ENCODE data around the gene MSS51. TPM values are rescaled to one million over a fixed set of nuclear protein-coding genes. Genes with fewer than 3 reads are reported as not detected.

Gene MSS51
- polyA plus RNA-seq (ENCODE audit: low read depth in 6 of 6): under 1 TPM in 4 of 6 donors, not detected in 2; 0.23 to 0.44 (median 0.33) TPM

DNA sequence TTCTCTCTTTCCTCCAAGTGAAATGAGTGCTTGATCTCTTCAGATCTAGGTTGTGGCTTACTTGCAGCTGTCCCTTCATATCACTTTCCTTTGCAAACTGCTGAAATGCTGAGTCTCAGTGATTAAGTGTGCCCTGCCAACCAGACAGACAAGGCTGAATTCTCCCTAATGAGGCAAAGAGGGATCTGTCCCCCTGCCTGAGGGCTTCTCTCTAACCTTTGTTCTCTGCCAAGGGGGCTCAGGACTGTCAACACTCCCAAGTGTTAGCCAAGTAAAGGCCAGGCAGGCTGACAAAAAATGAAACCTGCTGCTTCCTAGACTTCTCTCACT is at the start of gene MSS51:
MSS51 (minus strand) TSS at position 24 of the 330 bp plus-strand sequence. CDS start 5,277 bp downstream, outside the sequence.
- H3K36me3 Mint-ChIP-seq: peaks cover 0 to 10% of the 10 kb centered on the region in 2 donors
- H3K4me3 Mint-ChIP-seq: peak within 1 kb of the TSS in 1 of 8 donors; percentile 37
- H3K27me3 Mint-ChIP-seq: no peaks in the 10 kb centered on the region
- peak within 1 kb of the TSS in 3 of 6 donors; percentile 29 to 74 (median 57) for H3K27ac Mint-ChIP-seq
- no peaks in the 10 kb centered on the region for H3K4me1 Mint-ChIP-seq
- DNase-seq (no peak), ATAC-seq (ENCODE audit: low read depth in 2 of 2) (no peak)
- no peaks in the 10 kb centered on the region for H3K9me3 Mint-ChIP-seq

DNA sequence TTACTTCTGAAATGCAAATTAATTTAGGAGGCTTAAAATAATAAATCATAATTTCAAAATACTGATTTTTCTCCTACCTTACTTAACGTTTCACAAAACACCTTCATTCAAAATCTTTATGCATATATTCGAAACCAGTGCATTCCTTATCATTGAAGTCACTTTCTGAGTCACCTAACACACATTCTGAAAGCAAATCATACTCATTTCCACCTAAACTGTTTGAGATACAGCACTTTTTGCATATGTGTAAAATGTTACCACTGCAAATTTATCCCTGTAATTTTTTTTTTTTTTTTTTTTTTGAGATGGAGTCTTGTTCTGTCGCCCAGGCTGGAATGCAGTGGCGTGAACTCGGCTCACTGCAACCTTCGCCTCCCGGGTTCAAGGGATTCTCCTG is 46.8 kb upstream of the MSS51 start:
- Mint-ChIP-seq H3K9me3 (no peaks in the 10 kb centered on the region), H3K4me3 (no peak overlapping the region), H3K36me3 (peaks cover 10 to 11% of the 10 kb centered on the region in 2 donors), H3K4me1 (peaks cover 0 to 9% (median 6%) of the 10 kb centered on the region in 3 donors), H3K27me3 (no peaks in the 10 kb centered on the region), H3K27ac (peak overlapping the region in 1 of 6 donors; percentile 43)
- no peak for ATAC-seq (ENCODE audit: low read depth in 2 of 2)
- DNase-seq: no peak

DNA sequence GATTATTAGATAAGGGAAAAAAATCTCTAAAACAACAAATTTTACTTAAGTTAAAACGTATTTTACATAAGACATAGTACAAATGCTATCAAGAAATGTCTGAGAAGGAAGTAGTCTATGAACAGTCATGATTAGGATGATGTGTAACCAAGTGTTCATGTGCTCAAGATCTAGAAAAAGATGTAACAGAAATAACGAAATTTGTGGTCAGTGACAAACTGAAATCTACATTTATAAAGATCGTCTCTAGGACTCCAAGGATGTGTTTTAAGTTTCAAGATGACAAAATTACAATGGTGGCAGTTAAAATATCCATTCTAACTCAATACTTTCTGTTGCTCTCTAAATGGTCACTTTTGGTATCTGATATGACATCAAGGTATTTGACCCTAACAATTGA is 45.3 kb upstream of the MSS51 start:
- ATAC-seq (ENCODE audit: low read depth in 2 of 2): no peak
- H3K4me3 Mint-ChIP-seq: no peak overlapping the region
- H3K36me3 Mint-ChIP-seq: peaks cover 11 to 16% of the 10 kb centered on the region in 2 donors

DNA sequence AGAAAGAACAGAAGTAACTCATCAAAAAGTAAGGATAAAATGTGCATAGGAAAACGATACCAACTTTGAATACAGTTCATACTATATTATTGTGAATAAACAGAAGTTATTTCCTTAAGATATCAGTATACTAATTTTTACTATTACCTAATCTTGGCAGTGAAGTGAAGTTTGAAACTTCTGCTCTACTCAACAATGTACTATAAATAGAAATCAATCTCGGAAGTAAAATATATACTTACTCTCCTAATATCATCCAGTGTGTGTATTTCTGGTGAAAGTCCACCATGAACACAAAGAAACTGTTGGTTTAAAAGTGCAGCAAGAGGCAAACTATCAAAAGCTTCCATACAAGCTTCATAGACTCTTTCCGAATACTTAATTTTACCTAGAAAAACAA is 37.9 kb upstream of the MSS51 start:
- peaks cover 8 to 12% (median 8%) of the 10 kb centered on the region in 3 donors for H3K4me1 Mint-ChIP-seq
- peaks cover 5 to 27% of the 10 kb centered on the region in 2 donors for H3K36me3 Mint-ChIP-seq
- H3K9me3 Mint-ChIP-seq: no peaks in the 10 kb centered on the region
- ATAC-seq (ENCODE audit: low read depth in 2 of 2): no peak
- H3K27ac Mint-ChIP-seq: no peak overlapping the region
- H3K4me3 Mint-ChIP-seq: no peak overlapping the region
- DNase-seq: no peak
- H3K27me3 Mint-ChIP-seq: no peaks in the 10 kb centered on the region

More for the DNA sequence above, 45.3 kb upstream of the MSS51 start:
- DNase-seq: no peak
- no peak overlapping the region for H3K27ac Mint-ChIP-seq
- H3K27me3 Mint-ChIP-seq: no peaks in the 10 kb centered on the region
- peaks cover 0 to 11% (median 4%) of the 10 kb centered on the region in 3 donors for H3K4me1 Mint-ChIP-seq
- no peaks in the 10 kb centered on the region for H3K9me3 Mint-ChIP-seq

DNA sequence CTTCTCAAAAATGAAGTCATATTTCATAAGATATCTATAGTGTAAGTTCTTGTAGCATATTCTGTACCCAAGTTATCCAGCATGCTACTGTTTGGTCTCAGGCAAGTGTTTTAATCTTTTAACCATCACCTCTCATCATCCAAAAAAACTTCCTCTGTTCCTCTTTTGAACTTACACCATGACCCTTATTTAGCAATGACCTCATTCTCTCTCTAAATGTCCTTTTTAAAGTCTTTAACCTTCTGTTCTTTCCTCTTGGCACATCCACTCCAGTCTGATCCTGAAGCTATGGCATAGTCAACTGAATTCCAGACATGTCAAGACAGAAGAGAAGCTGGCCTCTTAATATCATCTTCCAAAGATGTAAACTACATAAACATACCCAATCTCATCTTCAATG is 36.2 kb upstream of the MSS51 start:
- Mint-ChIP-seq H3K27ac (peak overlapping the region in 4 of 6 donors; percentile 5 to 15 (median 12)), H3K4me1 (peaks cover 8% of the 10 kb centered on the region in 3 donors), H3K4me3 (no peak overlapping the region), H3K27me3 (no peaks in the 10 kb centered on the region), H3K9me3 (no peaks in the 10 kb centered on the region), H3K36me3 (peaks cover 8 to 20% of the 10 kb centered on the region in 2 donors)
- DNase-seq (no peak), ATAC-seq (ENCODE audit: low read depth in 2 of 2) (no peak)

DNA sequence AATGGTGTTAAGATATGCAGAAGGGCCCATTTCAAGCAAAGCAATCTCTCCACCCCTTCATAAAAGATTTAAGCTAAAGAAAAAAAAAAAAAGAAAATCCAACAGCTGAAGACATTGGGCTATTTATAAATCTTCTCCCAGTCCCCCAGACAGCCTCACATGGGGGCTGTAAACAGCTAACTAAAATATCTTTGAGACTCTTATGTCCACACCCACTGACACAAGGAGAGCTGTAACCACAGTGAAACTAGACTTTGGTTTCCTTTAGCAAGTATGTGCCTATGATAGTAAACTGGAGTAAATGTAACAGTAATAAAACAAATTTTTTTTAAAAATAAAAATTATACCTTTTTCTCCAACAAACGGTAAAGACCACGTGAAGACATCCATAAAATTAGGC is 33.8 kb upstream of the MSS51 start:
- DNase-seq (no peak), ATAC-seq (ENCODE audit: low read depth in 2 of 2) (no peak)
- H3K4me1 Mint-ChIP-seq: peaks cover 8 to 14% (median 8%) of the 10 kb centered on the region in 3 donors
- H3K27me3 Mint-ChIP-seq: no peaks in the 10 kb centered on the region
- peaks cover 13 to 26% of the 10 kb centered on the region in 2 donors for H3K36me3 Mint-ChIP-seq
- no peak overlapping the region for H3K4me3 Mint-ChIP-seq
- no peaks in the 10 kb centered on the region for H3K9me3 Mint-ChIP-seq
- H3K27ac Mint-ChIP-seq: peak overlapping the region in 2 of 6 donors; percentile 26 to 47

DNA sequence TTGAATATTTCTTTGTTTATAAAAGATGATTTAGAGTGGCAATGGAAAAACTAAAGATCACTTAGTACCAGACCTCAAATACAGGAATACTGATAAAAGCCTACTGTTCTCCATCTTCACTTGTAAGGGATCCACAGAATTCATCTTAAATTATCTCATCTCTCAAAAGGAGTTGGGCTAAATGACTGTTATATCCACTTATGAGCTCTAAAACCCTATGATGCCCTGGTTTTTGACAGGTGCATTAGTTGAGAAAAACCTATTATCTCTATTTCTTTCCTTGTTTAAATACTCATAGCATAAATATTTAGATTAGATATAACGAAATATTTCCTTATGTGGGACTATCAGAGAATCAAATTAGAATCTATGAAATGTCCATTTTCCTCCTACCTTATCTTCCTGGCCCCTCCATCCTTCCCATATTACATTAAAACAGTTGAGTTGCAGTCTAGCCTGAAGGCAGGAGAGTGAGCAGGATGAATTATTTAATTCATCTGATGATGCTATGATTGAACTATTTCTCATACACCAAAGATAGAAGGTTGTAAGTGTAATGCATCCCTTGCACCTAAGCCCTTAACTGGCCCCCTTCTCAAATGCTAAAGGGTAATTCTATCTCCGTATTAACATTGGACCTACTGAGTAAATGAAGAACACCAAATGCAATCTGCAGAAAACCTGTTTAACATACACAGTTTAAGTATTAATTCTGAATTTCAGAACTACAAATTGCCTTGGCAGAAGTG is 32.8 kb upstream of the MSS51 start:
- no peaks in the 10 kb centered on the region for H3K27me3 Mint-ChIP-seq
- H3K4me3 Mint-ChIP-seq: no peak overlapping the region
- ATAC-seq (ENCODE audit: low read depth in 2 of 2) (no peak), DNase-seq (no peak)
- peaks cover 8 to 14% (median 8%) of the 10 kb centered on the region in 3 donors for H3K4me1 Mint-ChIP-seq
- H3K36me3 Mint-ChIP-seq: peaks cover 13 to 26% of the 10 kb centered on the region in 2 donors
- no peak overlapping the region for H3K27ac Mint-ChIP-seq
- H3K9me3 Mint-ChIP-seq: no peaks in the 10 kb centered on the region

DNA sequence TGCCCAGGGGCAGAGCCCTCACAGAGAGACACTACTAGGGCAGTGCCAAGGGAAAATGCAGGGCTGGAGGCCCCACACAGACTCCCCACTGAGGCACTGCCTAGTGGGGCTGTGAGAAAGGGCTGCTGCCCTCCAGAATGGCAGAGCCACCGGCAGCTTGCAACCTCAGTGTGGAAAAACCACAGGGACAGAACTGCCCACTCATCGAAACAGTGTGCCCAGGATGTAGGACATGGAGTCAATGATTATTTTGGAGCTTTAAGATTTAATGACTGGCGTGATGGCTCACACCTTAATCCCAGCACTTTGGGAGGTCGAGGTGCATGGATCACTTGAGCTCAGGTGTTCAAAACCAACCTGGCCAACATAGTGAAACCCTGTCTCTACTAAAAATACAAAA is 27.5 kb upstream of the MSS51 start:
- peaks cover 6 to 21% of the 10 kb centered on the region in 2 donors for H3K36me3 Mint-ChIP-seq
- ATAC-seq (ENCODE audit: low read depth in 2 of 2) (no peak), DNase-seq (no peak)
- no peaks in the 10 kb centered on the region for H3K27me3 Mint-ChIP-seq
- H3K9me3 Mint-ChIP-seq: no peaks in the 10 kb centered on the region
- H3K4me3 Mint-ChIP-seq: no peak overlapping the region
- no peak overlapping the region for H3K27ac Mint-ChIP-seq
- H3K4me1 Mint-ChIP-seq: peaks cover 0 to 9% (median 5%) of the 10 kb centered on the region in 3 donors

DNA sequence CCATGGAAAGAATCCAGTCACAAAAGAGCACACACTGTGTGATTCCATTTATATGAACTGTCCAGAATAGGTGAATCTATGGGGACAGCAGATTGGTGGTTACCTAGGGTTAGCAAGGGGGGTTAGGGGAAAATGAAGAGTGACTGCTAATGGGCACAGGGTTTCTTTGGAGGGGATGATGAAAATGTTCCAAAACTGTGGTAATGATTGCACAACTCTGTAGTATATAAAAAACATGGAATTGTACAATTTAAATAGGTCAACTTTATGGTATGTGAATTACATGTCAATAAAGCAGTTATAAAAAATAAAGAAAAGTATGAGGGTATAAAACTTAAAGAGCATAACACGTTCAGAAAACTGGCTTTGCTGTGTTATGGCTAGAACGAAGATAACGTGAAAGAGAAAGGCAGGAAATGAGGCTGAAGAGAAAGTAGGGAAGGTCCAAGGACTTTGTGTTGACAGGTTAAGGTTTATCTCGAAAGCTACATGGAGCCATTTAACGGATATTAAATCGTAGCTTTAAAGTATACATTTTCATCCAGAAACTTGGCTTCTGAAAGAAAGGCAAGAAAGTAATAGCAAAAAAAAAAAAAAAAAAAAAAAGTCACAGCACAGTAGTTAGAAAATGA is 26.4 kb upstream of the MSS51 start:
- Mint-ChIP-seq H3K4me3 (no peak overlapping the region), H3K27ac (peak overlapping the region in 5 of 6 donors; percentile 19 to 52 (median 32)), H3K4me1 (peaks cover 0 to 13% (median 5%) of the 10 kb centered on the region in 3 donors), H3K9me3 (no peaks in the 10 kb centered on the region), H3K27me3 (no peaks in the 10 kb centered on the region), H3K36me3 (peaks cover 6 to 18% of the 10 kb centered on the region in 2 donors)
- DNase-seq (no peak), ATAC-seq (ENCODE audit: low read depth in 2 of 2) (no peak)

DNA sequence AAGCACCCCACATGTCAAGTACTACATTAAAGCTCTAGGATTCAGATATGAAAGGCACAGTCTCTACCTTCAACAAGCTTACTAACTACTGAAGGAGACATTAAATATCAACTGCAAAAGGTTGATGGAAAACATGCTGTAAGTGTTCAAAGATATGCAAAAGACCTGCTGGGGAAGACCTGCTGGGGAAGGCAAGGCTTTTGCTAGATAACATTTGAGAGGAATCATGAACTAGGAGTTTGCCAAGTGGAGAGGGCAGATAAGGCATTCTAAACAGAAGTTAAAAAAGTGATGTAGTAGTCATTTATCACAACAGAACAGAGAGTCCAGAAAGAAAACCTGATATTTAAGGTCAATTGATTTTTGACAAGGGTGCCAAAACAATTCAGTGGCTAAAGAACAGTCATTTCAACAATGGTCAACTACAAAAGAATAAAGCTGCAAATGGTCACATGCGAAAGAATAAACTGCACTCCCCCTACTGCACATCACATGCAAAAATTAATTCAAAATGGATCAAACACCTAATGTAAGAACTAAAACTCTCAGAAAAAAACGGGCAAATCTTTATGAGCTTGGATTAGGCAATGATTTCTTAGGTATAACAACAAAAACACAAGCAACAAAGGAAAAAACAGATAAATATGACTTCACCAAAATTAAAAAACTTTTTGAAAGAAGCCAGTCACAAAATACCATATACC is 23.0 kb upstream of the MSS51 start:
- H3K27ac Mint-ChIP-seq: no peak overlapping the region
- no peak for ATAC-seq (ENCODE audit: low read depth in 2 of 2)

DNA sequence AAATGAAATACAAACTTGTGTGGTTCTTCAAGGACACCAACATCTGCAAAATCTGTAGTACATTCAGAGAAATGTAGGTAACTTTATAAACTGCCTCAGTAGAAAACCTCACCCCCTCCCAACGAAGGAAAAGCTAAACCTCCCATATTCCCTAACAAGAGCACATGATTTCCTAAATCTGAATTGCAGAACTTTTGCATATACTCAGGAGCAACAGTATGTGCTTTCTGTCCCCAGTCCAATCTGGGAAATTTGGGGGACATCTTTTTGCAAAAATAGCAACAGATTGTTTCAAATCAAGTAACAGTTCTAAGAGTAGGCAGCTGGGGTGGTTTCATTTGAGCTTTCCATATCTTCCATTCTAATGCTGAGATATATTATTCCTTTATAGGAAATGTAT is 15.8 kb upstream of the MSS51 start:
- Mint-ChIP-seq H3K36me3 (peaks cover 0 to 2% of the 10 kb centered on the region in 2 donors), H3K4me3 (no peak overlapping the region), H3K4me1 (peaks cover 5 to 10% (median 6%) of the 10 kb centered on the region in 3 donors), H3K27me3 (no peaks in the 10 kb centered on the region), H3K9me3 (no peaks in the 10 kb centered on the region), H3K27ac (peak overlapping the region in 2 of 6 donors; percentile 1 to 46)
- DNase-seq (no peak), ATAC-seq (ENCODE audit: low read depth in 2 of 2) (no peak)

More for the DNA sequence above, 23.0 kb upstream of the MSS51 start:
- peaks cover 0 to 7% (median 5%) of the 10 kb centered on the region in 3 donors for H3K4me1 Mint-ChIP-seq
- H3K27me3 Mint-ChIP-seq: no peaks in the 10 kb centered on the region
- DNase-seq: no peak
- no peak overlapping the region for H3K4me3 Mint-ChIP-seq
- H3K9me3 Mint-ChIP-seq: no peaks in the 10 kb centered on the region
- peaks cover 0 to 18% of the 10 kb centered on the region in 2 donors for H3K36me3 Mint-ChIP-seq

DNA sequence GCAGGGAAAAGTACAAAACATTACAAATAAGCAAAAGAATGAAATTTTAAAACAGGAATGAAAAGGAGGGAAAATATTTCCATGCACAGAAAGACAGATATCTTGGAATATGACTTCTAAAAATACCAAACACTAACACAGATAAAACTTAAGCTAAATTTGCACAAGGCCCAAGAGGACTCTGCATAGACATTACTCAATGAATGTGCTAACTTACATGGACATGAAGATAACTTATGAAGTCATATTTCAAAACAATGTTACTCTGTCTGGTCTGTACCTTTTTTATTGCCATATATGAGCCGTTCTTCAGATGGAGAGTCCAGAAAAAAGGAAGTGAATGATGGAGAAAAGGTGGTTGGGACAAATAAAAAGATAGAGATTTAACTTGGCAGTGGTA is 15.0 kb upstream of the MSS51 start:
- no peak for DNase-seq
- H3K27ac Mint-ChIP-seq: peak overlapping the region in 3 of 6 donors; percentile 43 to 53 (median 46)

DNA sequence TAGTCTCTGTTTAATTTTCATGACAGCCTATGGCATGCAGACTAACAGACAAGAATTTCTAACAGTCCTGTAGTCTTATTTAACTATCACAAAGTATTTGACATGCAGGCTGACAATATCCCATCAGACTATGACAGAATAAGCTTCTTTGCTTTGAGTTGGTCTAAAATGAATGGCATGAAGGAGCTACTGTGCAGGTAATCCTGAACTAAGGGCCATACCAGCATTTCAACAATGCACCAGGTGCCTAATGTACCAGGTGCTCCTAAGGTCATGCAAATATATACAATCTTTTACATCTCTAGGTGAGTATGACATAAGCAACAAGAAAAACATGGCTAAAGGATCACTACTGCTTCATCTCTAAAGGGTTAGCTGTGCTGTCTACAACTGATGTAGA is 13.6 kb upstream of the MSS51 start:
- Mint-ChIP-seq H3K27ac (no peak overlapping the region), H3K27me3 (no peaks in the 10 kb centered on the region), H3K9me3 (no peaks in the 10 kb centered on the region), H3K4me1 (peaks cover 5 to 10% (median 6%) of the 10 kb centered on the region in 3 donors), H3K4me3 (no peak overlapping the region), H3K36me3 (peaks cover 0 to 5% of the 10 kb centered on the region in 2 donors)
- no peak for ATAC-seq (ENCODE audit: low read depth in 2 of 2)
- DNase-seq: no peak

More for the DNA sequence above, 15.0 kb upstream of the MSS51 start:
- Mint-ChIP-seq H3K4me1 (peaks cover 5 to 10% (median 6%) of the 10 kb centered on the region in 3 donors), H3K36me3 (peaks cover 0 to 5% of the 10 kb centered on the region in 2 donors), H3K27me3 (no peaks in the 10 kb centered on the region), H3K4me3 (no peak overlapping the region), H3K9me3 (no peaks in the 10 kb centered on the region)
- ATAC-seq (ENCODE audit: low read depth in 2 of 2): no peak

All from naive B cell (primary cell).